T-helper 1 cell treated with Interleukin-12 subunit alpha and Interleukin-12 subunit beta and Interleukin-4 antibody, amounts not matched to agents 30 μg/mL and 1 μg/mL, for 36 hours (primary cell): ENCODE data around the gene KIF26B.

ENCODE experiments used
- H3K27ac Mint-ChIP-seq: one replicate; pipeline ENCODE4 v1.8.0; 2021; ENCODE audit warnings: mild to moderate bottlenecking, mixed read lengths
- H3K27me3 Mint-ChIP-seq: one replicate; pipeline ENCODE4 v1.8.0; 2021; ENCODE audit warnings: low read depth, mixed read lengths
- H3K36me3 Mint-ChIP-seq: one replicate; pipeline ENCODE4 v1.8.0; 2021; ENCODE audit warnings: low read depth, mixed read lengths
- H3K4me1 Mint-ChIP-seq: one replicate; pipeline ENCODE4 v1.8.0; 2021; ENCODE audit warnings: low read depth, mixed read lengths
- H3K4me3 Mint-ChIP-seq: one replicate; pipeline ENCODE4 v1.8.0; 2021; ENCODE audit warnings: mild to moderate bottlenecking, moderate library complexity, mixed read lengths
- H3K9me3 Mint-ChIP-seq: one replicate; pipeline ENCODE4 v1.8.0; 2021; ENCODE audit warnings: mixed read lengths

KIF26B gene

DNA sequence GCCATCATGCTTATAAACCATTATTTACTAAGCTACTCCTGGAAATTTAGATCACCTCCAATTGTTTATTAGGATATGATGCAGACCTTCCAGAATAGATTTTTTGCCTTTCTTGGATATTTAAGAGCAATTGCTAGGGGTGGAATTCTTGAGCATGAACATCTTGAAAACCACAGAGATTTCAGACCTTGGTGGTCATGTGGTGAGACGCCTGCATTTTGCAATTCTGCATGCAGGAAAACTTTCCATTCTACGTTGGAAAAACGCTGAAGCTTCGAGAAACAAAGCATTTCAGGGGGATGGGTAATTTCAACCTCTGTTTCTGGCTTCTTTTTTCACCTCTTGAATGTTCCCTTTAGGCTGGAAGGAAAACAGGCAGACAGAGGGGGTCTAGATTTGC, 596.3 kb downstream of the KIF26B start:
- H3K9me3 Mint-ChIP-seq, result peaks cover 6% of the 10 kb centered on the region
- H3K4me1 Mint-ChIP-seq, result no peaks in the 10 kb centered on the region
- H3K27me3 Mint-ChIP-seq, result no peaks in the 10 kb centered on the region
- H3K36me3 Mint-ChIP-seq, result peaks cover 1% of the 10 kb centered on the region
- H3K4me3 Mint-ChIP-seq, result no peak overlapping the region
- no peak overlapping the region for H3K27ac Mint-ChIP-seq

DNA sequence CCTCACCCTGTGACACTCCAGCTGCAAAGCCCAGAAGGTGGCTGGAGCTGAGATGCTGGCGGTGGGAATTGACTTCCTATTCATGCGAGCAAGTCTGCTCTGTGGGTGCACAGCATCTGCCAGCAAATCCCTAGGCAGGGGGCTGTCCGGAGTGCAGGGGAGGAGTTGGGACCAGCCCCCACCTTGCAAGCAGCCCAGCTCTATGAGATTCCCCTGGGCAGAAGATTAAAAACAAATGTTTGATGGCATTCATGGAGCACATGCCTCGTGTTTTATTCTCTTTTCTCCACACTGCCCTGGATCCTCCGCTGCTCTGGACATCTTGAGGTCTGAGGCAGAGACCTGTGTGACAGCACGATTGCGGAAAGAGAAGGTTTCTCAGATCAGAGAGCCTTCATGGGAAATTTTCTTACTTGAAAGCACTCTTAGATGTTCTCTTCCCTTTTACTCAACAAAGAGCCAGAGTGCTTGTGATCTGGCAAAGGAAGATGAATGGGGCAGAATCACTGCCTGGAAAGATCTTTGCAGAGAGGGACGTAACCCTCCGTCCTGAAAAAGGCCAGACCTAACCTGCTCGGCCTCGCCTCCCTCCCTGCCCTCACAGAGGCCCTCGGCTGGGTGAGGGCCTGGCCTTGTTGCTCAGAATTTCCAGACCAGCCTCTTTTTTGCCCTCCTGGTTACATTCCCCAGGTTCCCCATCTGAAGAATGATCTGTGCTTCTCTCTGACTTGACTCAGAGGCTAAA, 597.1 kb downstream of the KIF26B start:
- Mint-ChIP-seq H3K4me1 (no peaks in the 10 kb centered on the region), H3K4me3 (no peak overlapping the region), H3K27ac (no peak overlapping the region), H3K36me3 (peaks cover 1% of the 10 kb centered on the region), H3K27me3 (no peaks in the 10 kb centered on the region), H3K9me3 (peaks cover 3% of the 10 kb centered on the region)

DNA sequence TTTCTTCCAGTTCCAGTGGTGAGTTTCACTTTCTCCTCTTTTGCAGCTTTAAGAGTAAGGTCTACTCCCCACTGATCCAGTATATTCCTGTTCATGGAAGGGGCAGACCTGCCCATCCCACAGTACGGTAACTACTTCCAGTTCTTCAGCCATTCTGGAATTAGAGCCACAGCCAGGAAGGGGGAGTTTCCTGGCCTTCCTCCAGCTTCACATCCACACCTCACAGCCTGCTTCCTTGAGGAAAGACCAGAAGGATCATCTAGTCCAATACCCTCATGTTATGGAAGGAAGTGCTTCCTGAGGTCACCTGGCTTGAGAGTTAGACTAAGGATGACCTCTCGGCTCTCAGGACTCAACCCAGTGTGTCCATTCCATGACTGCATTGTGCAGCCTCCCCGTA, 597.8 kb downstream of the KIF26B start:
- peaks cover 1% of the 10 kb centered on the region for H3K36me3 Mint-ChIP-seq

GRCh38 chr1:245753807-245754206, 599.0 kb downstream of the KIF26B start:
- Mint-ChIP-seq H3K4me3 (no peak overlapping the region), H3K9me3 (peaks cover 3% of the 10 kb centered on the region), H3K27ac (no peak overlapping the region), H3K4me1 (no peaks in the 10 kb centered on the region), H3K36me3 (peaks cover 1% of the 10 kb centered on the region), H3K27me3 (no peaks in the 10 kb centered on the region)

More for the DNA sequence above, 597.8 kb downstream of the KIF26B start:
- H3K9me3 Mint-ChIP-seq, result peaks cover 3% of the 10 kb centered on the region
- no peaks in the 10 kb centered on the region for H3K27me3 Mint-ChIP-seq
- H3K4me1 Mint-ChIP-seq, result no peaks in the 10 kb centered on the region
- H3K4me3 Mint-ChIP-seq, result no peak overlapping the region
- H3K27ac Mint-ChIP-seq, result no peak overlapping the region

DNA sequence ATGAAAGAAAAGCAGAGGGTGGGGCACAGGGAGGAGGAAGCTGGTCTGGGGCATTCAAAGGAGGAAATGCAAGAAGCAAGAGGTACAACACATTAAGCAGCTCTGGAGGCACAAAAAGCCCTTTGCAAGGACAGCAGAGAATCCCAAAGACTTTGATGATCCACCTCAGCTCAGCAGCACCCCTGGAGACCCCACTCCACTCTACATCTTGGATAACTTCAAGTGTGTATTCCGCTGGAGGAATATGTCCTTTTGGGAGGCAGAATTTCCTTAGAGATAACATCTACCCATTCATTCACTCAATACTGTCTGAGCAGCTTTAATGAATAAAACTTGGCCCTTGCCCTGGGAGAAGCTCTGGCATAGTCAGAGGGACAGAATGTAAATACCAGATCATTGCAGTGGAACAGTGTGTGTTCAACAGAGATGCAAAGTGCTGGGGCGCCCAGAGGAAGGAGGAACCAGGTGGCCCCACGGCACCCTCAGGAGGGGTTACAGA, 599.7 kb downstream of the KIF26B start:
- H3K27ac Mint-ChIP-seq, result no peak overlapping the region

More for the DNA sequence above, 599.7 kb downstream of the KIF26B start:
- H3K36me3 Mint-ChIP-seq, result no peaks in the 10 kb centered on the region
- H3K4me3 Mint-ChIP-seq, result no peak overlapping the region
- H3K27me3 Mint-ChIP-seq, result no peaks in the 10 kb centered on the region
- peaks cover under 1% of the 10 kb centered on the region for H3K9me3 Mint-ChIP-seq
- no peaks in the 10 kb centered on the region for H3K4me1 Mint-ChIP-seq
